ENCODE data around the gene ACACA.

The ACACA gene

DNA sequence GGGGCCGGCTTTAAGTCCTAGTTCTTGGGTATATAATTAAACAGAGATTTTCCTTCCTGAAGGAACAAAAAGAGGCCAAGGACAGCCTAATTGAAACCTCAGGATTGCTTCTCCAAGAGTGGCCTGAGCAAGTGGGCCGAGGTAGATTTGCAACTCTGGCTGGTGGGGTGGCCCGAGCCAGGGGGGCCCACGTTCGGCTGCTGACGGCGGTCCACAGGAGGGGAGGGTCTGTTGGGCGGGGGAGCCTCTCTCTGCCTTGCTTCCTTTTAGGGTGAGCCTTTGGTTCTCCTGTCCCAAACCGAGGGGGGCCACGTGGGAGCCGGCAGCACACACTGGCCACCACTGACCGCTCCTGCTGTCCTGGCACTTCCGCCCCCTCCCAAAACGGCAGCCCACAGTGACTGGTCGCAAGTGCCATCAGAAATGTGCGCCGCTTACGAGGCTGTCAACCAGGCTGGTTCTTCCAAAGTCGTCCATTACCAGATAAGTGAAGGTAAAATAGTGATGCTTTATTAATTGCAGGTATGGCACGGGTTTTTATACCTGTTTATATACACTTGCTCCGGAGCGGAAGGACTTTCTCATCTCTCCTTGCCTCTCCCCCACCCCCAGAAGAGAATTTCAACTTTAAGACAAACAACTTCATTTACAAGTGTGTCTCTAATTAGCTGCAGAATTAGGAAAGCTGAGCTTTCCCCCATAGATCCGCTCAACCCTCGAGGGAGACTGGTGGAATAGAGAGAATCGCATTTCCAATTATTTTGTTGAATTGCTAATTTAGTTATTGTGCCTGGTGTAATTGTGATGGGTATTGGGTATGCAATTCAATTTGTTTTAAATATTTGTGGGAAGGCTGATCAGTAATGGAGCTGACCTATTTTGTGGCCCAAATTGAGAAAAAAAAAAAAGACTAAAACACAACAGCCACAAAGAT is 340.0 kb downstream of the ACACA start:
- Histone ChIP-seq H3K4me3 (ENCODE audit: low read length) (no peak overlapping the region), H3K27me3 (ENCODE audit: control insufficient read depth, insufficient read depth, low read length) (no peaks in the 10 kb centered on the region), H3K36me3 (ENCODE audit: control insufficient read depth, insufficient read depth, low read length) (no peaks in the 10 kb centered on the region), H3K4me1 (ENCODE audit: control insufficient read depth, insufficient read depth, low read length) (no peaks in the 10 kb centered on the region), H3K9ac (ENCODE audit: low read length) (no peak overlapping the region), H3K27ac (ENCODE audit: low read depth, low read length) (no peak overlapping the region)

DNA sequence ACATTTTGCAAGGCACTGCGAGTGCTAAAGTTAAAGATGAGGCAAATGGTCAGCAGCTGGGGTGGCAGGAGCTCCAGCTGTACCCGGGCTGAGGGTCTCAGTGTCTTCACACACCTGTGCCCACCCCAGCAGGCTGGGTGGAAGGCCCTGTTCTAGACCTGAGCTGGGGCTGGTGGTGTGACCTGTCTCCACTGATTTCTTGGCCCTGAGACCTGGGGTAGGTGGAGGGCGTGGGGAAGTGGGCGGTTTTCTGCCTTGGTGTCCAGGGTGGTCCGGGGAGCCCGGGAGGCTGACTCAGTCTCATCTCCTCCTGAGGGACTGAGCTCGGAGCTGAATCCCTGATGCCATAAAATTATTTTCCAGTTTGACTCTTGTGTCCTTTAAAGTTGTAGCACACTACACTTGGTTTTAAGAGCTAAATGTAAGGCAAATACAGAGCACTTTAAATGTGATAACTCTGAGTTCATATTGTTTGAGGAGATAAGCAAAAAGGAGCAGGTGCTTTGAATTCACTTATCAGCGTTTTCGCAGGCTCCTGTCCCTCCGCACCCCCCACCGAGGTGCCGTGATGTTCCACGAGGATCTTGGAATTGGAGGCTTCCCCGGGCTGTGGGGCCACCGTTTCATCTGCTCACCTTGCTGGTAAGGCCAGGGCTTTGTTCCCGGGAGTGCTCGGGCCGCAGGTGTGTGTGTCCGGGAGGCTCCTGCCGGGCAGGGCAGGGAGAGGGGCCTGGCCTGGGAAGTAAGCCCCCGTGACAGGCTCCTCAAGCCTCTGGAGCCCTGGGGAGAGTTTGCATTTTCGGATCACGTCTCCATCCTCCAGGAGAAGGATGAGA is 340.9 kb downstream of the ACACA start:
- H3K4me1 ChIP-seq (ENCODE audit: control insufficient read depth, insufficient read depth, low read length) = no peaks in the 10 kb centered on the region
- H3K36me3 ChIP-seq (ENCODE audit: control insufficient read depth, insufficient read depth, low read length) = no peaks in the 10 kb centered on the region
- no peak overlapping the region for H3K4me3 ChIP-seq (ENCODE audit: low read length)
- no peaks in the 10 kb centered on the region for H3K27me3 ChIP-seq (ENCODE audit: control insufficient read depth, insufficient read depth, low read length)
- H3K27ac ChIP-seq (ENCODE audit: low read depth, low read length) = no peak overlapping the region
- H3K9ac ChIP-seq (ENCODE audit: low read length) = no peak overlapping the region

DNA sequence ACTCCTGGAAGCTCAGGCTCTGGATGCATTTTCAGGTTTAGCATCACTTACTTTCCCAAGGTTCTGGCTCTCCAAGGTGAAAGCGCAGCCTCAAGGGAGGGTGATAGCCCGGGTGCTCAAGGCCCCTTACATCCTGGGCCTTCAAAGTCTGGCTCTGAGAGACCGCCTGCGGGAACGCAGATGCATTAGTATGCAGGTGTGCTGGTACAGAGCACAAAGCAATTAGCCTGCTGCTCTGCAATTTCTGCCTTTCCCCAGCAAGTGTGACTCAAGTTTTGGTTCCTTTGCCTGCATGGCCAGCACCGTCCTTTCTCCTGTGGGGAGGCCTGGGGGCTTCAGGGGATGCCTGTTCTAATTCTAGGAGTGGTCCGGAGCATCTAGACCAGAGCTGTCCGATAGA is 341.7 kb downstream of the ACACA start:
- H3K27ac ChIP-seq (ENCODE audit: low read depth, low read length) = no peak overlapping the region
- H3K27me3 ChIP-seq (ENCODE audit: control insufficient read depth, insufficient read depth, low read length) = no peaks in the 10 kb centered on the region
- H3K36me3 ChIP-seq (ENCODE audit: control insufficient read depth, insufficient read depth, low read length) = no peaks in the 10 kb centered on the region
- H3K9ac ChIP-seq (ENCODE audit: low read length) = no peak overlapping the region
- no peak overlapping the region for H3K4me3 ChIP-seq (ENCODE audit: low read length)
- no peaks in the 10 kb centered on the region for H3K4me1 ChIP-seq (ENCODE audit: control insufficient read depth, insufficient read depth, low read length)

DNA sequence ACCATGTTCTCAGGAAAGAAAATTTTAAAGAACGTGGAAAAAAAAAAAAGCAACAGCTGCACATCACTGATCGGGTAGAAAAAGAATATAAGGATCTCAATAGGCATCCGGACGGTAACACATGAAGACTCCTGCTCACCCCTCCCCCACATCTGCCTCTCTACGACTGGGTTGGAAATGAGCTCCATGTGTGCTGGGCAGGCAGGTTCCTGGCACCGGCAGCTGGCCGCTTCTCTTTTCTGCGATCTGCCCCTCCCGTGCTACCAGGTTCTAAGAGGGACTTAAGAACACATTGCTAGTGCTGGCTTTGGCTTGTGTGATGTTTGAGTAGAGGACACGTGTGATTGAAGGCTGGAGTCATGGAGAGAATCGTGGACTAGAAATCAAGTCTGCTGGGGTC is 342.4 kb downstream of the ACACA start:
- Histone ChIP-seq H3K27ac (ENCODE audit: low read depth, low read length) (no peak overlapping the region), H3K9ac (ENCODE audit: low read length) (no peak overlapping the region), H3K36me3 (ENCODE audit: control insufficient read depth, insufficient read depth, low read length) (no peaks in the 10 kb centered on the region), H3K27me3 (ENCODE audit: control insufficient read depth, insufficient read depth, low read length) (no peaks in the 10 kb centered on the region), H3K4me3 (ENCODE audit: low read length) (no peak overlapping the region), H3K4me1 (ENCODE audit: control insufficient read depth, insufficient read depth, low read length) (no peaks in the 10 kb centered on the region)

DNA sequence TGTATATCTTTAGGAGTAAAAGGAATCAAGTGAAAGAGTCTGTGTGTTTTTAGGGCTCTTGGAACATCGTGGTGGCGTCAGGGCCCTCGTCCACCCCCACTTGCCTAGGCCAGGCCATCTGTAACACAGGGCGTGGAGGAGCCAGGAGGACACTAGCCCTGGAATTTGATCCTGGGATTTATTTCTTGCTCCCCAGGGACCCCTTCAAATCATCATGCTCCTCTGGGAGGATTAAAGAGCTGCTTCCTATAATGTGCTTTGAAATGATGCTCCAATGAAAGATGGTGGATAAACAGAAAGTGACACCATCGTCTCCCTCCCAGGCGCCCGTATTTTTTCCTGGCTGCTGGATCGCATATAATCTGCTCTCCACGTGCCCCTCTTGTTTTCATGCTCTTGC is 344.6 kb downstream of the ACACA start:
- no peak overlapping the region for H3K4me3 ChIP-seq (ENCODE audit: low read length)
- no peak overlapping the region for H3K27ac ChIP-seq (ENCODE audit: low read depth, low read length)
- no peaks in the 10 kb centered on the region for H3K36me3 ChIP-seq (ENCODE audit: control insufficient read depth, insufficient read depth, low read length)
- no peaks in the 10 kb centered on the region for H3K4me1 ChIP-seq (ENCODE audit: control insufficient read depth, insufficient read depth, low read length)
- H3K27me3 ChIP-seq (ENCODE audit: control insufficient read depth, insufficient read depth, low read length) = no peaks in the 10 kb centered on the region
- no peak overlapping the region for H3K9ac ChIP-seq (ENCODE audit: low read length)

DNA sequence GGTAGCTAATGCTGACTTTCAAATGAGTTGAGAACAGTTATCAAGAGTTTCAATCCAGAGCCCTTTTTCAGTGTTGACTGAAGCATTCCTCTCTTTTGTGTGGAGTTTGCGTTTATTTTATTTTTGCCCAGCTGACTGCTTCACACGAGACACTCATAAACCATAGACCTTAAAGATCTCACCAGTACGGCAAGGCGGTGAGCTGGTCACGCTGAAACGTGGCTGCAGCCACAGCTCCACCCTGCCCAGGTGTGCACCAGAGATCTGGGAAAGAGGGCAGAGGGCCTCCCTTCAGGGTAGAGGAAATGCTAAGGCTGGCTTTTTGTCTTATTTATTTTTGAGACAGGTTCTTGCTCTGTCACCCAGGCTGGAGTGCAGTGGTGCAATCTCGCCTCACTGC is 345.7 kb downstream of the ACACA start:
- Histone ChIP-seq H3K4me3 (ENCODE audit: low read length) (no peak overlapping the region), H3K36me3 (ENCODE audit: control insufficient read depth, insufficient read depth, low read length) (no peaks in the 10 kb centered on the region), H3K27me3 (ENCODE audit: control insufficient read depth, insufficient read depth, low read length) (no peaks in the 10 kb centered on the region), H3K4me1 (ENCODE audit: control insufficient read depth, insufficient read depth, low read length) (no peaks in the 10 kb centered on the region), H3K9ac (ENCODE audit: low read length) (no peak overlapping the region), H3K27ac (ENCODE audit: low read depth, low read length) (no peak overlapping the region)

DNA sequence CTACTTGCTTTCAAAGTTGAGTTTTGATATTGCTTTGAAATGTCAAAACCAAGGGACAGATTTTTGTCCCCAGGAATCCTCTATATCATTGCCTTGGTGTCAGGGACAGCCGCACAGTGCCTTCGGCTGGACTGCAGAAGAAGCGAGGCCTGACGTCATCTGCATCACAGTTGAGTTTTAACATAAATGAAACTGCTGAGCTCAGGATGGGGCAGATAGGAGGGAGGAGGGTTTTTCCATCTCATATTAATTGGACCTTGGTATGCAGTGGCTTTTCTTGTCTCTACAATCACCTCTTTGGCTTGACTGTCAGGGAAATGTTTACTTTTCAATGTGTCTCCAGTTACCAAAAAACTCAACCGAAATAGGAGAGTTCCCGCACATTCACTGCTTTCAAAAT is 346.5 kb downstream of the ACACA start:
- H3K4me1 ChIP-seq (ENCODE audit: control insufficient read depth, insufficient read depth, low read length) = no peaks in the 10 kb centered on the region

DNA sequence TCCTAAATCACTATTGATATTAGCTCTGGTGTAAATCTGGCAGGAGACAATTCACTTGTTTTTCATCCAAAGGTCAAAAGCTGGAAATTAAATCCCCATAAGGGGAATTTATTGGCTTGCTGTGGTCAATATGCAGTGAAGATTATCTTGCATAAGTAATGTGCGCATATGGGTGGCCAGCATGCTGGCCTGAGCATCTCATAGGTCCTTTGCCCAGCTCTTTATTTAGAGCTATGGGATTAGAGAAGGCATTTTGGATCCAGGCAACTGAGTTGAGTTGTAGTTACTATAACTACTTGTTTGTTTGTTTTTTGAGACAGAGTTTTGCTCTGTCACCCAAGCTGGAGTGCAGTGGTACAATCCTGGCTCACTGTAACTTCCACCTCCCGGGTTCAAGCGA is 347.1 kb downstream of the ACACA start:
- H3K27me3 ChIP-seq (ENCODE audit: control insufficient read depth, insufficient read depth, low read length) = no peaks in the 10 kb centered on the region
- no peak overlapping the region for H3K27ac ChIP-seq (ENCODE audit: low read depth, low read length)
- no peaks in the 10 kb centered on the region for H3K36me3 ChIP-seq (ENCODE audit: control insufficient read depth, insufficient read depth, low read length)
- no peak overlapping the region for H3K9ac ChIP-seq (ENCODE audit: low read length)
- no peaks in the 10 kb centered on the region for H3K4me1 ChIP-seq (ENCODE audit: control insufficient read depth, insufficient read depth, low read length)
- no peak overlapping the region for H3K4me3 ChIP-seq (ENCODE audit: low read length)

More for the DNA sequence above, 346.5 kb downstream of the ACACA start:
- Histone ChIP-seq H3K4me3 (ENCODE audit: low read length) (no peak overlapping the region), H3K27ac (ENCODE audit: low read depth, low read length) (no peak overlapping the region), H3K36me3 (ENCODE audit: control insufficient read depth, insufficient read depth, low read length) (no peaks in the 10 kb centered on the region), H3K27me3 (ENCODE audit: control insufficient read depth, insufficient read depth, low read length) (no peaks in the 10 kb centered on the region), H3K9ac (ENCODE audit: low read length) (no peak overlapping the region)

DNA sequence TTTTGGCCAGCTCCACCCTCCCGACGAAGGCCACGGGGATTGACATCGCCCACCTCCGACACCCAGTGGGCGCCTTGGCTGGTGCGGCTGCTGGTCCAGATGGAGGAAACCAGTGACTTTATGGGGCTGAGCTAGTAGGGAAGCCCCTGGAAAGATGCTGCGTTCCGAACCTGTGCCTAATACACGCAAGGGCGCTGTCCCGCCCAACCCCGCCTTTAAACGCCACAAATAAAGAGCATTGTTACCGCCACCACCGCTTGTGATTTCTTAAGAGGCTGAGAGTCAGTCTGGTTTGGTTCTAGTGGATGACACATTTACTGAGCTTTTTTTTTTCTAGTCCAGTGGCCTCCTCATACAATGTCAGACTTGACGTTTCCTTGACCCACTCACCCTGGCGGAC is 350.0 kb downstream of the ACACA start:
- H3K9ac ChIP-seq (ENCODE audit: low read length) = no peak overlapping the region
- H3K4me1 ChIP-seq (ENCODE audit: control insufficient read depth, insufficient read depth, low read length) = no peaks in the 10 kb centered on the region
- H3K27me3 ChIP-seq (ENCODE audit: control insufficient read depth, insufficient read depth, low read length) = no peaks in the 10 kb centered on the region
- H3K27ac ChIP-seq (ENCODE audit: low read depth, low read length) = no peak overlapping the region
- H3K36me3 ChIP-seq (ENCODE audit: control insufficient read depth, insufficient read depth, low read length) = no peaks in the 10 kb centered on the region
- no peak overlapping the region for H3K4me3 ChIP-seq (ENCODE audit: low read length)

DNA sequence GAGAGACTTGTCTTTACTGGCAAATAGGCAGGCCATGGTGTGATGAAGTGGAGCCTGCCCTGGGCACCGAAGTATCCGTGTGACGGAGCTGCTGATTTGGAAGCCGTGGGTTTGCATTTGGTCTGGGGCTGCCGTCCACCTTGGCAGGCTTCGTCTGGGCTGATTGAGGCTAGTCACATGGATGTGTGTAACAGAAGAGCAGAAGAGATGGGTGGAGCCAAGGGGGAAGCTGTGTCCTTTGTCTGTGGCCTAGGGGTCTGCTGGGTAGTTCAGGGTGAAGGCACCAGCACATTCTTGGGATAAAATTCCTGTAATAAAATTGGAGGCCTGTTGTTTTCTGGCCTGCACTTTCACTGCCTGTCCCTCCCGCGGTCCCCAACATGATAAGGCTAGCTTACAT is 351.7 kb downstream of the ACACA start:
- H3K4me3 ChIP-seq (ENCODE audit: low read length) = no peak overlapping the region
- H3K27ac ChIP-seq (ENCODE audit: low read depth, low read length) = no peak overlapping the region
- no peaks in the 10 kb centered on the region for H3K27me3 ChIP-seq (ENCODE audit: control insufficient read depth, insufficient read depth, low read length)
- H3K36me3 ChIP-seq (ENCODE audit: control insufficient read depth, insufficient read depth, low read length) = no peaks in the 10 kb centered on the region
- no peak overlapping the region for H3K9ac ChIP-seq (ENCODE audit: low read length)
- no peaks in the 10 kb centered on the region for H3K4me1 ChIP-seq (ENCODE audit: control insufficient read depth, insufficient read depth, low read length)

DNA sequence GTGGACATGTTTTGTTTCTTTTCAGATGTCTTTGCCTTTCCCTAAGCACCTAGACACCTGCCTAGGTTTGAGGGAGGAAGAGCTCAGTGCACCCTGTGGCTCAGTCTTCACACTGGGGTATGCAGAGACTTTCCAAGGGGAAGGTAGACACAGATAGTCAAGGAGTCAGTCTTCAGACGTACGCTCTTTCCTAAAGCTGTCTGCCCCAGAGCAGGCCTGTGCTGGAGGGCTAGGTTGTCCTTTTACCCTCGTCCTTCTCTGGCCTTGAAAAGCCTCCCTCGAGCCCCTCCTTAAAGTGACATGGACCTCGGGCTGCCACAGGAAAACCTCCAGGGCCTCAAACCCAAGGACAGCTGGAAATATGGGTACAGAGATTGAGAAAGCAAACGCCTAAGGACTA is 354.2 kb downstream of the ACACA start:
- no peak overlapping the region for H3K27ac ChIP-seq (ENCODE audit: low read depth, low read length)
- H3K9ac ChIP-seq (ENCODE audit: low read length) = no peak overlapping the region
- no peaks in the 10 kb centered on the region for H3K27me3 ChIP-seq (ENCODE audit: control insufficient read depth, insufficient read depth, low read length)
- H3K4me3 ChIP-seq (ENCODE audit: low read length) = no peak overlapping the region
- H3K4me1 ChIP-seq (ENCODE audit: control insufficient read depth, insufficient read depth, low read length) = no peaks in the 10 kb centered on the region
- H3K36me3 ChIP-seq (ENCODE audit: control insufficient read depth, insufficient read depth, low read length) = peaks cover 5% of the 10 kb centered on the region

DNA sequence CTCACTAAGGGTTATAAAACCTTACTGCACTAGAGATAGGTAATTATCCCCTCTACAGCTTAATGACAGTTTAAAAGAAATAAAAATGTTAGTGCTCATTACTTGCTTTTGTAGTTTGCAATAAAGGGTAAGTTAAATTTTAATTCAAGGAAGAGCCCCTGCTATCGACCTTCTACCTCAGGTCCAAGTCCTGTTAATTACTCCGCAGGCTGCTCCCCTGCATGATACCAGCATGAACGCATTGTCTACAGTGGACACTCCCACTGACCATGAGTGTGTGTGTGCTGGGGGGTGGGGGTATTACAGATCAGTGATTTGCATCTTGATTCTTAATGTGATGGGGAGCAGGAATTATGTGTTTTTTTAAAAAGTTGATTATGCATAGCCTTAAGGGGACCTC is 354.8 kb downstream of the ACACA start:
- no peaks in the 10 kb centered on the region for H3K4me1 ChIP-seq (ENCODE audit: control insufficient read depth, insufficient read depth, low read length)
- peaks cover 5% of the 10 kb centered on the region for H3K36me3 ChIP-seq (ENCODE audit: control insufficient read depth, insufficient read depth, low read length)

More for the DNA sequence above, 354.8 kb downstream of the ACACA start:
- no peak overlapping the region for H3K9ac ChIP-seq (ENCODE audit: low read length)
- no peak overlapping the region for H3K27ac ChIP-seq (ENCODE audit: low read depth, low read length)
- no peak overlapping the region for H3K4me3 ChIP-seq (ENCODE audit: low read length)
- no peaks in the 10 kb centered on the region for H3K27me3 ChIP-seq (ENCODE audit: control insufficient read depth, insufficient read depth, low read length)

All from rectal smooth muscle tissue (tissue), 1 donor.